Thymus (tissue), 11 donors: Measurements from ENCODE around the gene HSPBP1. TPM values are rescaled to one million over a fixed set of nuclear protein-coding genes. Genes with fewer than 3 reads are reported as not detected.
A peak's percentile ranks its signal among the peaks of the same experiment; 100 is the strongest.

Experiments used
- DNase-seq, 9 donors: peaks; one replicate each; pipeline ENCODE4 v3.0.0-alpha.2; 2013; ENCODE audit warnings: low spot score in 9 of 9, low read depth in 6 of 9, missing footprints in 1 of 9
- H3K27ac ChIP-seq, 2 donors: one replicate each; pipeline ENCODE4 v1.5.1; 2013; ENCODE audit warnings: control low read depth in 1 of 2, low read depth in 1 of 2, low read length in 1 of 2, mild to moderate bottlenecking in 1 of 2, moderate library complexity in 1 of 2
- H3K27me3 ChIP-seq, 2 donors: one replicate each; pipeline ENCODE4 v1.5.1; 2013; ENCODE audit warnings: low read length in 1 of 2; ENCODE audit not compliant: control insufficient read depth in 2 of 2, insufficient read depth in 1 of 2
- H3K36me3 ChIP-seq, 2 donors: one replicate each; pipeline ENCODE4 v1.5.1; 2013; ENCODE audit warnings: low read length in 1 of 2, mild to moderate bottlenecking in 1 of 2, moderate library complexity in 1 of 2; ENCODE audit not compliant: control insufficient read depth in 2 of 2, insufficient read depth in 2 of 2
- H3K4me1 ChIP-seq, 2 donors: one replicate each; pipeline ENCODE4 v1.5.1; 2013; ENCODE audit warnings: low read length in 2 of 2; ENCODE audit not compliant: control insufficient read depth in 2 of 2, insufficient read depth in 2 of 2
- H3K4me3 ChIP-seq, 2 donors: one replicate each; pipeline ENCODE4 v1.5.1; 2013; ENCODE audit warnings: low read length in 2 of 2, control low read depth in 1 of 2, mild to moderate bottlenecking in 1 of 2
- H3K9me3 ChIP-seq, 2 donors: one replicate each; pipeline ENCODE4 v1.5.1; 2013; ENCODE audit warnings: low read length in 1 of 2, mild to moderate bottlenecking in 1 of 2; ENCODE audit not compliant: control insufficient read depth in 2 of 2, insufficient read depth in 1 of 2
- WGBS: extraction: QIAGEN DNeasy Blood & Tissue Kit; methylation state at CpG from one replicate; pipeline ENCODE4 v1.1.7; 2013; 5-methylcytosine and 5-hydroxymethylcytosine counted together
- polyA plus RNA-seq: library from polyadenylated mRNA; stranded (reverse); fragments of 200-250 nt; gene quantifications from one replicate; pipeline ENCODE4 v1.2.3, GENCODE V29; 2013
- total RNA-seq: library from RNA; stranded (reverse); fragments of 120-200 nt; gene quantifications from one replicate; pipeline ENCODE4 v1.2.4, GENCODE V29; 2013
- donor health status: healthy.

The HSPBP1 gene
- total and polyA plus RNA-seq, 2 donors, result 16.4 to 21.8 TPM

DNA sequence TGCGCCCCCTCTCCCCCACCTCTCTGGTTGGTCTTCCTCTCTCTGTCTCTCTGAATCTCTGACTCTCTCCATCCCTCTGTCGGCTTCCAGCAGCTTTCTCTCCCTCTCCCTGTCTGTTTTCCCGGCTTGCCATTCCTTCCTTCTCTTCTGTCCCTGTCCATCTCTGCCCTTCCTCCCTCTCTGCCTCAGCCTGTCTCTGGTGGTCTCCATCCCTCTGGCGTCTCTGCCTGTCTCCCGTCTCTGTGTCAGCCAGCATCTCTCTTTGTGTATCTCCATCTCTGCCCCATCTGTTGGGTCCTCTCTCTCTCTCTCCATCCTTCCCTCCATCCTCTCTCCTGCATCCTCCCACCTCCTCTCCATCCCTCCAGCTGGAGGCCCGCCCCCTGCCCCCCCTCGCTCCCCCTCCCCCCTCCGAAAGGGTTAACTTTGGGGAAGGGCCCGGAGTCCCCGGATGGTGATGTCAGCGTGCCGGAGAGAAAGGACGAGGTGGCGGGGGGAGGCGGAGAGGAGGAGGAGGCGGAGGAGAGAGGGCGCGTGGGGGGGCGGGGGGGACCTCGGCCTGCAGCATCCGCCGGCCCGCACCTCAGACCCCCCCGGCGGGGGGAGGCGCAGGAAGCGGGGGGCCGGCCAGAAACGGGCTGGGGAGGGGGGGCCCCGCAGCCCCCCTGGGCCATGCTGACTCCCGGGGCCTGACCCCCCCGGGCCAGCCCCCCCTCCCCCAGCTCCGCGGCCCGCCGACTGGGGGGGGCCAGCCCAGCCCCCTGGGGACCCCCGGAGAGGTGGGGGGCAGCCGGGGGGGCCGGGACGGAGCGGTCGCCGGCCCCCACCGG, 3.9 kb upstream of the HSPBP1 start, which contains the start of gene BRSK1:
BRSK1 (plus strand) TSS at position 450 of the 830 bp plus-strand sequence. CDS start 446 bp downstream, outside the sequence.
- H3K9me3 ChIP-seq, result no peaks in the 10 kb centered on the region
- peak in 3 of 9 donors; percentile 41 to 58 (median 46) for DNase-seq
- 9% methylated on average over 39 of the region's 44 CpGs for WGBS
- peaks cover 7 to 21% of the 10 kb centered on the region in 2 donors for H3K4me1 ChIP-seq
- H3K36me3 ChIP-seq, result no peaks in the 10 kb centered on the region
- H3K27ac ChIP-seq, result no peak within 1 kb of the TSS
- peak within 1 kb of the TSS in 1 of 2 donors; percentile 32 for H3K4me3 ChIP-seq
- H3K27me3 ChIP-seq, result peaks cover 0 to 18% of the 10 kb centered on the region in 2 donors

DNA sequence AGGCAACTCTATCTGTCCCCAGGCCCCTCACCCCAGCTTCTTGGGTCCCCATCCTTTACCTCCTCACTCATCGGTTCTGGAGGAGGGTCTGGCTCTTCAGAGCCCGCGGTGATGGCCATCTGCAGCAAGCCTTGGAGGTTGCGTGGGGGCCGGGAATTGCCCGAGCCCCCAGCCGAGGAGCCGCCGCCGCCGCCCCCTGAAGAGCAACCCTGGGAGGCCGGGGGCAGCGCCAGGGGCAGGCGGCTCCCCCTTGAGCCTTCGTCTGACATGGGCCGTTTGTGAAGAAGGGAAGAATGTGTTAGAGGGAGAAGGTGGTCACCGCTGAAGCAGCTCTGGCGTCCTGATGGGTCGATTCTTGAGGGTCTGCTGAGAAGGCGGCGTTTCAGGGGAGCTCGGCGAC, 570 bp downstream of the HSPBP1 start:
- H3K4me3 ChIP-seq, result peak overlapping the region; percentile 85 to 90
- H3K36me3 ChIP-seq, result peaks cover 12 to 16% of the 10 kb centered on the region in 2 donors
- no peak for DNase-seq
- H3K9me3 ChIP-seq, result no peaks in the 10 kb centered on the region
- 18% methylated on average over 23 of the region's 23 CpGs for WGBS
- peaks cover 7 to 21% of the 10 kb centered on the region in 2 donors for H3K4me1 ChIP-seq
- peaks cover 0 to 9% of the 10 kb centered on the region in 2 donors for H3K27me3 ChIP-seq
- H3K27ac ChIP-seq, result peak overlapping the region in 1 of 2 donors; percentile 82

DNA sequence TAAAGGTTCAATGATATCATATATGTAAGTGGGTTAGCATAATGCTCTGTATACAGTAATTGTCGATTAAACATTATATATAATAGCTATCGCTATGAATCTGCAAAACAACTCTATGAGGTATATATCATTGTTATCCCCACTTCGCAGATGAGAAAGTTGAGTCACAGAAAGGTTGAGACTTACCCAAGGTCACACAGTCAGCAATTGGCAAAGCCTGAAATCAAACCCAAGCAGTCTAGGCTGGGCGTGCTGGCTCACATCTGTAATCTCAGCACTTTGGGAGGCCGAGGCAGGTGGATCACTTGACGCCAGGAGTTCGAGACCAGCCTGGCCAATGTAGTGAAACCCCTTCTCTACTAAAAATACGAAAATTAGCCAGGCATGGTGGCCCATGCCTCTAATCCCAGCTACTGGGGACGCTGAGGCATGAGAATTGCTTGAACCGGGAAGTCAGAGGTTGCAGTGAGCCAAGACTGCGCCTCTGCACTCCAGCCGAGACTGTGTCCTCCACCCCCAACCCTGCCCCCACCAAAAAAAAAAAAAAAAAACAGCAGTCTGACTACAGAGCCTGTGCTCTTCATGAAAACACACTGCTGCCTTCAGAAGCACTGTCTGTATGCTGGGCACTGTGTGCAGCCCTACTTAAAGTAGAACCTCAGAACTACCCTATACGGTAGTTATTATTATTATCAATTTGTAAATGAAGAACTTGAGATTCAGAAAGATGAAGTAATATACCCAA, 1.3 kb downstream of the HSPBP1 start:
- peaks cover 12 to 22% of the 10 kb centered on the region in 2 donors for H3K36me3 ChIP-seq
- DNase-seq, result no peak
- H3K4me1 ChIP-seq, result peaks cover 7 to 20% of the 10 kb centered on the region in 2 donors
- peaks cover 0 to 8% of the 10 kb centered on the region in 2 donors for H3K27me3 ChIP-seq
- H3K27ac ChIP-seq, result no peak overlapping the region
- H3K9me3 ChIP-seq, result no peaks in the 10 kb centered on the region
- 96% methylated on average over 13 of the region's 13 CpGs for WGBS
- no peak overlapping the region for H3K4me3 ChIP-seq

DNA sequence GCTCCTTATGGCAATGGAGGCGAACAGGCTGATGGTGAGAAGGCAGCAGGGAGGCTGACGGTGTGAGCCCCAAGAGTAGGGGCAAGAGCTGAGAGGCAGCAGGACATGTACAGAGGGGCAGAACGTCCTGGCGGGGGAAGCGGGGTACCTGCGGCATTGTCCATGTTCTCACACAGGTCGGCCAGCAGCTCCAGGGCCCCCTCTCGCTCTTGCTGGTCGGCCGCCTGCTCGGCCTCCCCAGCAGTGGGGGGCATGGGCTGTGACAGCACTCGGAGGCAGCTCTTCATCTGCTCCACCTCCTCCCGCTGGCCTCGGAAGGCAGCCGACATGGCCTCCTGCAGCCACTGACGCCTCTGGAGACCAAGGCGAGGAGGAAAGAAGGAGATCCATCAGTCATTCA, 2.4 kb downstream of the HSPBP1 start:
- no peaks in the 10 kb centered on the region for H3K27me3 ChIP-seq
- H3K36me3 ChIP-seq, result peaks cover 16 to 30% of the 10 kb centered on the region in 2 donors
- 98% methylated on average over 17 of the region's 17 CpGs for WGBS
- no peaks in the 10 kb centered on the region for H3K9me3 ChIP-seq
- no peak overlapping the region for H3K4me3 ChIP-seq
- no peak overlapping the region for H3K27ac ChIP-seq
- DNase-seq, result no peak
- peaks cover 7 to 16% of the 10 kb centered on the region in 2 donors for H3K4me1 ChIP-seq

GRCh38 chr19:55276720-55277430, 3.0 kb downstream of the HSPBP1 start:
- Histone ChIP-seq H3K9me3 (no peaks in the 10 kb centered on the region), H3K4me3 (no peak overlapping the region), H3K4me1 (peaks cover 7 to 16% of the 10 kb centered on the region in 2 donors), H3K27me3 (no peaks in the 10 kb centered on the region), H3K27ac (peak overlapping the region; percentile 38 to 43), H3K36me3 (peaks cover 16 to 36% of the 10 kb centered on the region in 2 donors)
- 93% methylated on average over 15 of the region's 15 CpGs for WGBS
- DNase-seq, result no peak

GRCh38 chr19:55275851-55276719, 3.8 kb downstream of the HSPBP1 start:
- H3K27ac ChIP-seq, result peak overlapping the region in 1 of 2 donors; percentile 43
- DNase-seq, result no peak
- H3K9me3 ChIP-seq, result no peaks in the 10 kb centered on the region
- peaks cover 7 to 16% of the 10 kb centered on the region in 2 donors for H3K4me1 ChIP-seq
- 91% methylated on average over 17 of the region's 17 CpGs for WGBS
- H3K27me3 ChIP-seq, result no peaks in the 10 kb centered on the region
- H3K36me3 ChIP-seq, result peaks cover 16 to 36% of the 10 kb centered on the region in 2 donors
- H3K4me3 ChIP-seq, result no peak overlapping the region

- DNase-seq, result no peak
Measured at GRCh38 chr19:55273978-55274707, 5.8 kb downstream of the HSPBP1 start.

DNA sequence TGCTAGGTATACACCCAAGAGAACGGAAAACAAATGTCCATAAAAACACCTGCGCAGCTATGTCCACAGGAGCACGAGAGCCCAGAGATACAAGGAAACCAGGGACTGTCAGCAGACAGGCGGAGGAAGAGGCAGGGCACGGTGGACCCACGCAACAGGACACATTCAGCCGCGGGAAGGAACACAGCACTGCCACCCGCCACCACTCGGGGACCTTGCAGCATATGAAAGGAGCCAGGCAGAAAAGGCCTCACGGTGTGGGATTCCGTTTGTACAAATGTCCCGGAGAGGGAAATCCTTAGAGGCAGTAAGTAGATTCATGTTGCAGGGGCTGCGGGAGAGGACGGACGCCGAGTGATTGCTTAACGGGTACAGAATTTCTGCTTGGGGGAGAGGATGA, 7.8 kb downstream of the HSPBP1 start:
- WGBS, result 98% methylated on average over 18 of the region's 18 CpGs
- no peak overlapping the region for H3K4me3 ChIP-seq
- H3K27ac ChIP-seq, result no peak overlapping the region
- no peaks in the 10 kb centered on the region for H3K27me3 ChIP-seq
- H3K9me3 ChIP-seq, result no peaks in the 10 kb centered on the region
- DNase-seq, result no peak
- H3K36me3 ChIP-seq, result peaks cover 10 to 31% of the 10 kb centered on the region in 2 donors
- H3K4me1 ChIP-seq, result no peaks in the 10 kb centered on the region

More at GRCh38 chr19:55273978-55274707, 5.8 kb downstream of the HSPBP1 start:
- 98% methylated on average over 36 of the region's 36 CpGs for WGBS
- Histone ChIP-seq H3K9me3 (no peaks in the 10 kb centered on the region), H3K4me1 (peaks cover 3 to 4% of the 10 kb centered on the region in 2 donors), H3K27ac (no peak overlapping the region), H3K27me3 (no peaks in the 10 kb centered on the region), H3K36me3 (peaks cover 16 to 36% of the 10 kb centered on the region in 2 donors), H3K4me3 (no peak overlapping the region)
